Stimulated activated naive CD4-positive, alpha-beta T cell (primary cell): ENCODE results near the gene TMEM161A.
"Not testable (repeated sequence)": the region's sequence is repeated elsewhere in the genome, so short reads cannot be mapped to it uniquely, and the experiment has no call there.

Source experiments
- DNase-seq, 6 experiments: peaks; one replicate each; lab custom pipeline; 2025; lab: John Stamatoyannopoulos, UW

The TMEM161A gene

GRCh38 chr19:19122902-19123301 lies 15.4 kb downstream of the TMEM161A start:
- DNase-seq: no peak

DNA sequence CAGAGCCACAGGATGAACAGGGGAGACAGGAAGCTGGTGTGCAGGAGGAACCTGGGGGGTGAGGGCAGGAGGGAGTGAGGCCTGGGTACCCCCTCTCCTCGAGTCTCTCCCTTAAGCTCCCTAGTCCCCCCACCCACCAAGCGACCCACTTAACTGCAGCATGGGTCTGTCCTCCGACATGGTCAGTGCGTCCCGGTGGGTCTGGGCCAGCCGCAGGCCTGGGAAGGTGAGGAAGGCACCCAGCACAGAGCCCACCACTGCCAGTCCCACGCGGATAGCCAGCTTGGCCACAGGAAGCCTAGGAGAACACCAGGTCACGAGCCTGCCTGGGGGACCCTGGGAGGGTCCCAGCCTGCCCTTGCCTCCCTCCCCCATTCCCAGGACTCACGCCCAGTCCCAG lies 16.9 kb downstream of the TMEM161A start:
- DNase-seq: no peak

DNA sequence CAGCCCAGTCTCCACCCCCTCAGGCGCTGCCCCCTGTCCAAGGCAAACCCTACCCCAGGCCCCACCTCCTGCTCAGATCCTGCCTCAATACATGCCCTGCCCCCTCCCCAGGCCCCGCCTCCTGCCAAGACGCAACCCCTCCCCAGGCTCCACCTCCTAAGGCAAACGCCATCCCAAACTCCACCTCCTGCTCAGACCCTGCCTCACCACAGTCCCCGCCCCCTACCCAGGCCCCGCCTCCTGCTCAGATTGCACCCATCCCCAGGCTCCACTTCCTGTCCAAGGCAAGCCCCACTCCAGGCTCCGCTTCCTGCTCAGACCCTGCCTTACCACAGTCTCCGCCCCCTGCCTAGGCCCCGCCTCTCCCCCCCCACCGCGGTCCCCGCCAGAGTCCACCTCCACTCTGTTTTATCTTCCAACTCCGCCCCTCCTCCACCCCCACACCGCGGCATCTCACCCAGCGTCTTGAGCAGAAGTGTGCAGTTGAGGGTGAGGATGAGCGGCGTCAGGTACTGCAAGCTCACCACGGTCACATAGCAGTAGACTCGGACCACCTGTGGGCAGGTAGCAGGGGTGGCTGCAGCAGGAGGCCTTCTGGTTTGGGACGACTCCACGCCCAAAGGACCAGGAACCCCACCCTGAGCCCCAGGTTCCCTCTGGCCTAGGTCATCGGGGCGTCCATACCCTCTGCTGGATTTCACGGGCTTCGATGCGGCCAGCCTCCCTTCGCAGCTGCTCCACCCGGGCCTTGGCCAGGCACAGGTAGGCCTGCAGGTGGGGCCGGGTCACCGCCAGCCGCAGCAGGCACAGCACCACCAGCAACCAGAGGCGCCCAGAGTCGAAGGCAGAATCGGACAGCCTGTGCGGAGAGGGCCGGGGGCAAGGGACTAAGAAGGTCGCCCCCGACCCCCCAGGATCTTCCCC lies 17.7 kb downstream of the TMEM161A start:
- no peak for DNase-seq

DNA sequence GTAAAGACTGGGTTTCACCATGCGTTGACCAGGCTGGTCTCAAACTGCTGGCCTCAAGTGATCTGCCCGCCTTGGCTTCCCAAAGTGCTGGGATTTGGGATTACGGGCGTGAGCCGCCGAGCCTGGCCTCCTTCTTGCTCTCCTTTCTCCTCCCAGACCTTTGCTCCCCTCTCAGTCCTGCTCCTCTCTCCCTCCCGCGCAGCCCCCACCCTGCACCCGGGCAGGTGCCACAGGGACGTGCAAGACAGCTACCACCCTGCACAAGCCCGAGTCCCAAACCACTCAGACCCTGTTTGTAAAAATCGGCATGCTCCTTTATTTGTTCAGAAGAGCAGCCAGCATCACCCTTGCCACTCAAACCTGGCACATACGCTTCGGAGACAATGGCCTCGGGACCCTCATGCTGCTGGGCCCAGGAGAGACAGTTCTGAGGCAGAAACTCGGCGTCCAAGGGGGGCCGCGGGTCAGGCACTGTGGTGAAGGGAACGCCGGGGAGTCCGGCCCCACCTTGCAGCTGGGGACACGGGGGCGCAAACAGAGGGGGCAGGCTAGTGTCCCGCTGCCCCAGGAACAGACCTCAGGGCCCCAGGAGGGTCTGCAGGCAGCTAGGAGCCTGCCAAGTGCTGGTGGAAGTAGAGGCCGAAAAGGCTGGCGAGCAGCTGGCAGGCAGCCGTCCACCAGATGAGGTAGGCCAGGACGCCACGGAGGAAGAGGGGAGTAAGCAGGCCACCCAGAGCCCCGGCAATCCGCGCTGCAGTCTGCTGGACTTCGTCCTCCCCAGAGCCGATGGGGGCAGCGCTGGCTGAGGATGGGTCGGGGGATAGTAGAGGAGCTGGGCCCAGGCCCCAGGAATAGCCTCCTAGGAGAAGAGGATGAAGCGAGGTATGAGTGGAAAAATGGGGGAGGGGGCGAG lies 18.7 kb downstream of the TMEM161A start:
- DNase-seq: no peak

- peak in 3 of 6 experiments; percentile 11 to 38 (median 15) for DNase-seq
These were observed 22.3 kb downstream of the TMEM161A start for GRCh38 chr19:19115954-19116353.

DNA sequence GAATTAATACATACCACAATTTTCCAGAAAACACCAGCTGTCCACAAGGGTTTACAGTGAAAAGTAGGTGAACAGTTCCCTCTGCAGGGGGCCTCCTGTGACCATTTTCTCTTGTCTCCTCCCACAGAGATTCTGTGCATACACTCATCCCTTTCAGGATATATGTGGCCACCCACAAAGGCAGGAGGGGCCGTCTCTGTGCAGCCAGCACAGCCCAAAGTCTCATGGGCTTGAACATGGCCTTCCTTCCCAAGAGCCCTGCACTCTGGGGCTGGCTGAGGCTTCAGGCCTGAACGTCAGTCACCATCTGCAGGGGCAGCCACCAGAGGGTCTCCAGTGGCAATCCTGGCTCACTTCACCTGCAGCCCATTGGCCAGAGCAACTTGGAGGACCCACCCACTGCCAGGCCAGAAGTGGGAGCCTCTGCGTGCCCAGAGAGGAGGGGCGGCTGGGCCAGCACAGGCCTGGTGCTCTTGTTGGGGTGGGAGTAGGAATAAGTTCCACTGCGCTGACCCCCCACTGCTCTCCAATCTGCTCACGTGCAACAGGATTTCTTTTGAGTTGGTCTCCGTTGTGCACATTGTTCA lies 25.1 kb downstream of the TMEM161A start:
- DNase-seq: no peak

GRCh38 chr19:19111967-19112580 lies 26.2 kb downstream of the TMEM161A start:
- no peak for DNase-seq

DNA sequence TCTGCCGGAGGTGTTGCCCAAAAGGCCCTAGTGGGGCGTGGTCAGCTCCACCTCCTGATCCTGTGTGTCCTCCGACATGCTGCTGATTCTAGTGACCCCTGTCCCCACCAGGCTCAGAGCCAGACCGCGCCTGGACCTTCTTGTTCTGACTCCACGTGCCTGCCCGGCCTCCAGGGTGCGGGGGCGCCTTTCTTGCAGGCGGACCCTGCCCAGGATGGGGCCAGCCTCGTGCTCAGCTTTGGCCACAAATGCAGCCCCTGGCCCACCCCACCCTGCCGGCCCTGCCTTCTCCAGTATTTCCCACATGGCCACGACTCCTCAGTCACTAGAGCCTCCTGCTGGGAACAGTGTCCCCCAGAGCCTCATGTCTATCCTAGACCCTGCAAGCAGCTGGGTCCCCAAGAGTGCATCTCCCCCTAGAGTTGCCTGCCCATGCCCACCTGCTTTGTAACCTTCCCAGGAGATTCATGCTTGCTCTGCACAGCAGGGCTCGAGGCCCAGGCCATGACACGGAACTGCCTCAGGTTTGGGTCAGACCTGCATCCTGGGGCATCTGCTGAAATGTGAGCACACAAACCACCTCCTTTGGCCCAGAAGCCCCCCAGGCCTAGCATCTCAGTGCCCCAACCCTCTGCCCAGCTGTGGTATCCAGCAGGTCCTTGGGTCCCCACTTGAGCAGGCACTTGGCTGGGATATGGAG lies 27.0 kb downstream of the TMEM161A start:
- no peak for DNase-seq

DNA sequence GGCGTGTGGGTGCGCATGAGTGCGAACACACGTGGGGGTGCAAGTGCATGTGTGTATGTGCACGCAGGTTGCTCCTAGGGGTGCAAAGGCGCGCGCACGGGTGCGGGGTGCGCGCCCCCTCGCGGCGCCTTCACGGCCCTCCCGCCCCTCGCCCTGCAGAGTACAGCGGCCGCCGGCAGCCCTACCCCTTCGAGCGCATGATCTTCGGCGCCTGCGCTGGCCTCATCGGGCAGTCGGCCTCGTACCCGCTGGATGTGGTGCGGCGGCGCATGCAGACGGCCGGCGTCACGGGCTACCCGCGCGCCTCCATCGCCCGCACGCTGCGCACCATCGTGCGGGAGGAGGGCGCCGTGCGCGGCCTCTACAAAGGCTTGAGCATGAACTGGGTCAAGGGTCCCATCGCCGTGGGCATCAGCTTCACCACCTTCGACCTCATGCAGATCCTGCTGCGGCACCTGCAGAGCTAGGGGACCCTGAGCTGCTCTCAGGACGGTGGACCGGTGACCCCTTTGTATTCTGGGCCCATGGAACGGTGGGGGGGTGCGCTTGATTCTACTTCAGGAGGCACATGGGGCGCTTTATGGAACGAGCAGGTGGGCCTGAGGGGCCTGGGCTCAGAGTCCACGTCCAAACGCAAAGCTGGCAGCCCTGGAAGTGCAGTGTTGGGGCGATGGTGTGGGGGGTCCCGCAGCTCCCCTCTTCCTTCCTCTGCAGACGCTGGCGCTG lies 27.7 kb downstream of the TMEM161A start:
- DNase-seq: peak in 2 of 6 experiments; percentile 7 to 13

GRCh38 chr19:19109601-19110000 lies 28.7 kb downstream of the TMEM161A start:
- no peak for DNase-seq

- no peak for DNase-seq
These were observed 30.6 kb downstream of the TMEM161A start for GRCh38 chr19:19107654-19108053.

GRCh38 chr19:19106938-19107337 lies 31.3 kb downstream of the TMEM161A start:
- not testable (repeated sequence) for DNase-seq

DNA sequence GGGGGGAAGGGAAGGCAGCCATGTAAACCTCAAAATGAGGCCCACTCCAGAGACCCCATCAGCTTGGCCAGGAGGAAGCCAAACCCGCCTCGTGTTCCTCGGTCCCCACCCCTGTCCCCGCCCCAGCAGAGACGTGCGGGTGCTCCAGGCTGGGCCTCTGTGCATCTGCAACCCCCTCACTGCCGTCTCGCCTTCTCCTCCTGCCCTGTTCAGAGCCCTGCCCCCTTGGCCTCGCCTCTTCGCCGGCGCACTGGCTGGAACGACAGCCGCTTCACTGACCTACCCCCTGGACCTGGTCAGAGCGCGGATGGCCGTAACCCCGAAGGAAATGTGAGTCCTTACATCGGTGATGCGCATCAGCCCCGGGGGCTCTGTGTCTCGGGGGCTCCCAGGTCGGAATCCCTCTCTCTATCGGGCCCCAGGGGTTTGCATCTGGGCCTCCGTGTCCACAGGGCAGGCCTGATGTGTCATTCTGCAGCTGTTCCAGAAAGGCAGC lies 32.2 kb downstream of the TMEM161A start:
- DNase-seq: no peak

GRCh38 chr19:19105365-19106055 lies 32.8 kb downstream of the TMEM161A start:
- DNase-seq: no peak

- DNase-seq: no peak
These were observed 35.1 kb downstream of the TMEM161A start for GRCh38 chr19:19103167-19103566.

DNA sequence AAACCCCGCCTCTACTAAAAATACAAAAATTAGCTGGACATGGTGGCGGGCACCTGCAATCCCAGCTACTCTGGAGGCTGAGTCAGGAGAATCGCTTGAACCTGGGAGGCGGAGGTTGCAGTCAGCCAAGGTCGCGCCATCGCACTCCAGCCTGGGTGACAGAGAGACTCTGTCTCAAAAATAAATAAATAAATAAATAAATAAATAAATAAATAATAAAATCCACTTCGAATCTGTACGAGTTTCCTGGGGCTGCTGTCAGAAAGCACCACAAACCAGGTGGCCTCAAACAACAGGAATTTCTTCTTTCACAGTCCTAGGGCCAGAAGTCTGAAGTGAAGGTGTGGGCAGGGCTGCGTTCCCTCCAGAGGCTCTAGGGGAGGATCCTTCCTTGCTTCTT lies 35.7 kb downstream of the TMEM161A start:
- not testable (repeated sequence) for DNase-seq

DNA sequence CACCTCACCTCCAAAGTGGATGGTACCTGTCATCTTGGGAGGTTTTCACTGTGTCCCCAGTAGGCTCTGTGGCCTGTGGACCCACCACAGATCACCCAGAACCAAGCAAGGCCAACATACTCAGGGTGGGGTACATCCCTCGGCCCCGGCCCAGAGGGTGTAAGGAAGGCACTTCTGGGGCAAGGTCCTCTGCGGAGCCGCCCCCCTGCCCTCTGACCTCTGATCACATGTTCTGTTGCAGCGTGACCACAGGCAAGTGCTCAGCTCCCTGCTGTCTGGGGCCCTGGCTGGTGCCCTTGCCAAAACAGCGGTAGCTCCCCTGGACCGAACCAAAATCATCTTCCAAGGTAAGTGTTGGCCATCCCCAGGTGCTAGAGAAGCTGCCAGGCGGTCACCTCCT lies 36.7 kb downstream of the TMEM161A start:
- no peak for DNase-seq

- no peak for DNase-seq
These were observed 39.3 kb downstream of the TMEM161A start for GRCh38 chr19:19098703-19099632.
